ENCODE results near the gene NEO1. TPM values are rescaled to one million over a fixed set of nuclear protein-coding genes. Genes with fewer than 3 reads are reported as not detected.

Gene NEO1
- total RNA-seq, 1 donor from 2014 or later: 24.9 TPM

DNA sequence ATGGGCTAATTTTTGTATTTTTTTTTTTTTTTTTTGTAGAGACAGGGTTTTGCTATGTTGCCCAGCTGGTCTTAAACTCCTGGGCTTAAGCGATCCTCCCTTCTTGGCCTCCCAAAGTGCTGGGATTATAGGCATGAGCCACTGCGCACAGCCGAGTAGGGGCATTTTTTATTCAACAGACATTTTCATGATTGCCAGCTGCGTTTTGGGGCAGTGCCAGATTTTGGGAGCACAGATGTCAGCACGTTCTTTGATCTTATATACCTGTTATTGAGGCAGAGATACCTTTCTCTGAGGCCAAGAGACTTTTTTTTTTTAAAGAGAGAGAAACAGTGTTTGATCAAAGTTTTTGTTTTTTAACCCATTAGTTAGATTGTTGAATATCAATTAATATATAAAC, 16.8 kb downstream of the NEO1 start:
- TF ChIP-seq, protein P1, sequence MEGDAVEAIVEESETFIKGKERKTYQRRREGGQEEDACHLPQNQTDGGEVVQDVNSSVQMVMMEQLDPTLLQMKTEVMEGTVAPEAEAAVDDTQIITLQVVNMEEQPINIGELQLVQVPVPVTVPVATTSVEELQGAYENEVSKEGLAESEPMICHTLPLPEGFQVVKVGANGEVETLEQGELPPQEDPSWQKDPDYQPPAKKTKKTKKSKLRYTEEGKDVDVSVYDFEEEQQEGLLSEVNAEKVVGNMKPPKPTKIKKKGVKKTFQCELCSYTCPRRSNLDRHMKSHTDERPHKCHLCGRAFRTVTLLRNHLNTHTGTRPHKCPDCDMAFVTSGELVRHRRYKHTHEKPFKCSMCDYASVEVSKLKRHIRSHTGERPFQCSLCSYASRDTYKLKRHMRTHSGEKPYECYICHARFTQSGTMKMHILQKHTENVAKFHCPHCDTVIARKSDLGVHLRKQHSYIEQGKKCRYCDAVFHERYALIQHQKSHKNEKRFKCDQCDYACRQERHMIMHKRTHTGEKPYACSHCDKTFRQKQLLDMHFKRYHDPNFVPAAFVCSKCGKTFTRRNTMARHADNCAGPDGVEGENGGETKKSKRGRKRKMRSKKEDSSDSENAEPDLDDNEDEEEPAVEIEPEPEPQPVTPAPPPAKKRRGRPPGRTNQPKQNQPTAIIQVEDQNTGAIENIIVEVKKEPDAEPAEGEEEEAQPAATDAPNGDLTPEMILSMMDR (IDR thresholded peaks at IDR 0.05): no peak
- no peak for DNase-seq (ENCODE audit: extremely low spot score, unreplicated experiment)
- Mint-ChIP-seq H3K27ac (ENCODE audit: unreplicated experiment) (no peak overlapping the region), H3K9me3 (ENCODE audit: unreplicated experiment) (no peaks in the 10 kb centered on the region), H3K36me3 (ENCODE audit: unreplicated experiment) (no peaks in the 10 kb centered on the region), H3K4me3 (ENCODE audit: unreplicated experiment) (no peak overlapping the region), H3K27me3 (ENCODE audit: unreplicated experiment) (peaks cover 22% of the 10 kb centered on the region), H3K4me1 (ENCODE audit: unreplicated experiment) (no peaks in the 10 kb centered on the region)

DNA sequence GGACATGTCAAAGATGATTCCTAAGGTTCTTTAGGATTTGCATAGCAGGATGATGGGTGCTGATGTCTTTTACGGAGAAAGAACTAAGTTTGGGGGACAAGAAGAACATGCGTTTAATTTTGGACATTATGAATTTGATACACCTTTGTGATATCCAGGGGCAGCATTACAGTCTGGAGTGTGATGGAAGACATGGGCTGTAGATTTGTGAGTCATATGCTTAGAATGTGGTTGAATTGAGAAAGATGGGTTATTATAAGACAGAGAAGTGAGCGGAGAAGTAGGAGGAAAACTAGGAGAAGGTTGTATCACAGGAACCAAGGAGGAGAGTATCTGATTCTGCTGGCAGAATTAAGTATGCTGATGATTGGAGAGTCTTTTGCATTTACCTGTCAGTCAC, 20.6 kb downstream of the NEO1 start:
- Mint-ChIP-seq H3K27ac (ENCODE audit: unreplicated experiment) (no peak overlapping the region), H3K36me3 (ENCODE audit: unreplicated experiment) (no peaks in the 10 kb centered on the region), H3K4me1 (ENCODE audit: unreplicated experiment) (no peaks in the 10 kb centered on the region), H3K4me3 (ENCODE audit: unreplicated experiment) (no peak overlapping the region), H3K9me3 (ENCODE audit: unreplicated experiment) (no peaks in the 10 kb centered on the region), H3K27me3 (ENCODE audit: unreplicated experiment) (peaks cover 2% of the 10 kb centered on the region)
- TF ChIP-seq, protein P1 (IDR thresholded peaks at IDR 0.05): no peak
- no peak for DNase-seq (ENCODE audit: extremely low spot score, unreplicated experiment)

DNA sequence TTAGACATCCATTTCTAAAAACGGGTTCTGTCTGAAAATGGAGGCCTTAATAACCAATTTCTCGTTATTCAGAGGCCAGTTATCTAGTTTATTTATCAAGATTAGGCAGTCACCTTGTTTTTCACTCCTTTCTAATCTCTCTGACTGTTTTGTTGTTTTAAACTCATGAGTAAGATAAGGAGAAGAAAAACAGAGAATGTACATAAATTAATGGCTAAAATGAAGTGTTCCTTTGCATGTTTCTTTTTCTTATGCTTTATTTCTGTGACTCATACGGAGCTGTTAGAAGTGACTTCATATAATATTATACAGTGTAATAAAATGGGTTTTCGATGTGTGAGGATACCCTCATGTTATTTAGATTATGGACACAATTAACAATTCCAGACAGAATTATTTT, 22.0 kb downstream of the NEO1 start:
- H3K36me3 Mint-ChIP-seq (ENCODE audit: unreplicated experiment): no peaks in the 10 kb centered on the region

DNA sequence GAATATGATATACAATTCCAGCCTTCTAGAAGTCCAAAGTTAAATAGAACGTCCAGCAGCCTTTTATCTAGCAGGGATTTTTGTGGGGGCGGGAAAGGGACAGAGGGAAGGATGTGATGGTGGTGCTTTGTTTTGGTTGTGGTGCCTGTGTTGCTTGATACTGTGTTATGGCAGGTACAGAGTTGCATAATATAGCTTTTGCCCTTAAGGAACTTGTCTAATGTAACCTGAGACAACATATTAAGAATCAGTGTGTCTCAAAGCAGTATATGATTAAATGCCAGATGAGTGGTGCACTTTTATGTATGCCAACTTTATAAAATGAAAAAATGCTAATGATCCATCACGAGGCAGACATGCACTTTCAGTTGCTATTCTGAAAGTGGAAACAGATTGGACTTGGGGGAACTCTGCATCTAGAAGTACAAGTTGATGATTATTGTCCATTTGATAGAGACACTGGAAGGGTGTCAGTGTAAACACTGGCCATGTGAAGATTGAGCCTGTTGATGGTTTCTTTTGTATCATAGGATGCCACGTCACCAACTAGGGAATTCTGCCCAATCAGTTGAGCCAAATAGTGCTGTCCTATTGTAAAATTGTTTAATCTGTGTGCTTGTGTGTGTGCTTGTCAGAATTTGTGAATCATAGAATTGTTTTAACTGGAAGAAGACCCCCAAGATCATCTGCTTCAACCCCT, 23.0 kb downstream of the NEO1 start:
- H3K9me3 Mint-ChIP-seq (ENCODE audit: unreplicated experiment): no peaks in the 10 kb centered on the region
- no peaks in the 10 kb centered on the region for H3K36me3 Mint-ChIP-seq (ENCODE audit: unreplicated experiment)
- peaks cover 3% of the 10 kb centered on the region for H3K27me3 Mint-ChIP-seq (ENCODE audit: unreplicated experiment)
- no peak overlapping the region for H3K4me3 Mint-ChIP-seq (ENCODE audit: unreplicated experiment)
- DNase-seq (ENCODE audit: extremely low spot score, unreplicated experiment): no peak
- no peaks in the 10 kb centered on the region for H3K4me1 Mint-ChIP-seq (ENCODE audit: unreplicated experiment)
- H3K27ac Mint-ChIP-seq (ENCODE audit: unreplicated experiment): no peak overlapping the region
- TF ChIP-seq, protein P1 (IDR thresholded peaks at IDR 0.05): no peak

More for the DNA sequence above, 22.0 kb downstream of the NEO1 start:
- DNase-seq (ENCODE audit: extremely low spot score, unreplicated experiment): no peak
- Mint-ChIP-seq H3K9me3 (ENCODE audit: unreplicated experiment) (no peaks in the 10 kb centered on the region), H3K4me1 (ENCODE audit: unreplicated experiment) (no peaks in the 10 kb centered on the region), H3K27me3 (ENCODE audit: unreplicated experiment) (peaks cover 3% of the 10 kb centered on the region), H3K4me3 (ENCODE audit: unreplicated experiment) (no peak overlapping the region), H3K27ac (ENCODE audit: unreplicated experiment) (no peak overlapping the region)
- TF ChIP-seq, protein P1 (IDR thresholded peaks at IDR 0.05): no peak

DNA sequence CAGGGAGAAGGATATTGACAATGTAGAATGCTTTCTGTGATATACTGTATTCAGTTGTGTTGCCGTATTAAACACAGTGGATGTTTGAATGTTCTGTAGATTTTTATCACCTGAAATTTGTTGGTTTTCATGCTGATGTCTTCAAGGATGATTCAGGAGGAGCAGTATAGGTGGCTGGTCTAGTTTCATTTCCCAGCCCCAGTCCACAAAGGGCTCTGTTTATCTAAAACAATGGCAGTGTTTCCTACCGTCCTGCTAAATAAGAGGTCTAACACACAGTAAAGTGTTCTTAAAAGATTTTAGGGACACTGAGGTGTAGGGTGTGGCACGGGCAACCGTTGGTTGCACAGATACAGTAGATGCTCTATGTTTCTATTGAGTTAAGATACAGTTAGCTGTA, 26.0 kb downstream of the NEO1 start:
- Mint-ChIP-seq H3K9me3 (ENCODE audit: unreplicated experiment) (no peaks in the 10 kb centered on the region), H3K4me3 (ENCODE audit: unreplicated experiment) (no peak overlapping the region), H3K27ac (ENCODE audit: unreplicated experiment) (no peak overlapping the region), H3K36me3 (ENCODE audit: unreplicated experiment) (no peaks in the 10 kb centered on the region), H3K27me3 (ENCODE audit: unreplicated experiment) (peaks cover 6% of the 10 kb centered on the region), H3K4me1 (ENCODE audit: unreplicated experiment) (no peaks in the 10 kb centered on the region)
- TF ChIP-seq, protein P1 (IDR thresholded peaks at IDR 0.05): no peak
- no peak for DNase-seq (ENCODE audit: extremely low spot score, unreplicated experiment)
